ENCODE measurements around the gene SKAP2. TPM values are rescaled to one million over a fixed set of nuclear protein-coding genes. Genes with fewer than 3 reads are reported as not detected.

Gene SKAP2
- total and polyA plus RNA-seq, 8 donors, result 4.6 to 127 (median 9.6) TPM

GRCh38 chr7:26667514-26668133, 196.8 kb downstream of the SKAP2 start:
- intact Hi-C loops (cut with DNase I; ENCODE audit: low total_unique reads), result loop anchor here (5.0 kb wide), 1 partner anchor 300 kb away; no protein-coding TSS in a partner anchor
- H3K27me3 ChIP-seq, result peaks cover 0 to 4% (median 0%) of the 10 kb centered on the region in 3 donors
- H3K4me3 ChIP-seq, result no peak overlapping the region
- no peaks in the 10 kb centered on the region for H3K36me3 ChIP-seq
- H3K4me1 ChIP-seq, result peaks cover 0 to 16% (median 6%) of the 10 kb centered on the region in 4 donors
- TF ChIP-seq POLR2A (IDR thresholded peaks at IDR 0.05) (no peak), EP300 (IDR thresholded peaks at IDR 0.05) (no peak), POLR2AphosphoS5 (IDR thresholded peaks at IDR 0.05) (peak; percentile 4 to 74 (median 46))
- TF ChIP-seq, protein P1, sequence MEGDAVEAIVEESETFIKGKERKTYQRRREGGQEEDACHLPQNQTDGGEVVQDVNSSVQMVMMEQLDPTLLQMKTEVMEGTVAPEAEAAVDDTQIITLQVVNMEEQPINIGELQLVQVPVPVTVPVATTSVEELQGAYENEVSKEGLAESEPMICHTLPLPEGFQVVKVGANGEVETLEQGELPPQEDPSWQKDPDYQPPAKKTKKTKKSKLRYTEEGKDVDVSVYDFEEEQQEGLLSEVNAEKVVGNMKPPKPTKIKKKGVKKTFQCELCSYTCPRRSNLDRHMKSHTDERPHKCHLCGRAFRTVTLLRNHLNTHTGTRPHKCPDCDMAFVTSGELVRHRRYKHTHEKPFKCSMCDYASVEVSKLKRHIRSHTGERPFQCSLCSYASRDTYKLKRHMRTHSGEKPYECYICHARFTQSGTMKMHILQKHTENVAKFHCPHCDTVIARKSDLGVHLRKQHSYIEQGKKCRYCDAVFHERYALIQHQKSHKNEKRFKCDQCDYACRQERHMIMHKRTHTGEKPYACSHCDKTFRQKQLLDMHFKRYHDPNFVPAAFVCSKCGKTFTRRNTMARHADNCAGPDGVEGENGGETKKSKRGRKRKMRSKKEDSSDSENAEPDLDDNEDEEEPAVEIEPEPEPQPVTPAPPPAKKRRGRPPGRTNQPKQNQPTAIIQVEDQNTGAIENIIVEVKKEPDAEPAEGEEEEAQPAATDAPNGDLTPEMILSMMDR (IDR thresholded peaks at IDR 0.05), result peak in 5 of 7 experiments; percentile 32 to 95 (median 60)
- H3K27ac ChIP-seq, result no peak overlapping the region
- H3K9me3 ChIP-seq, result no peaks in the 10 kb centered on the region
- WGBS, 5 donors, result 5 to 12% (median 5%) methylated on average over 5 of the region's 5 CpGs
- peak; percentile 53 to 97 for DNase-seq

DNA sequence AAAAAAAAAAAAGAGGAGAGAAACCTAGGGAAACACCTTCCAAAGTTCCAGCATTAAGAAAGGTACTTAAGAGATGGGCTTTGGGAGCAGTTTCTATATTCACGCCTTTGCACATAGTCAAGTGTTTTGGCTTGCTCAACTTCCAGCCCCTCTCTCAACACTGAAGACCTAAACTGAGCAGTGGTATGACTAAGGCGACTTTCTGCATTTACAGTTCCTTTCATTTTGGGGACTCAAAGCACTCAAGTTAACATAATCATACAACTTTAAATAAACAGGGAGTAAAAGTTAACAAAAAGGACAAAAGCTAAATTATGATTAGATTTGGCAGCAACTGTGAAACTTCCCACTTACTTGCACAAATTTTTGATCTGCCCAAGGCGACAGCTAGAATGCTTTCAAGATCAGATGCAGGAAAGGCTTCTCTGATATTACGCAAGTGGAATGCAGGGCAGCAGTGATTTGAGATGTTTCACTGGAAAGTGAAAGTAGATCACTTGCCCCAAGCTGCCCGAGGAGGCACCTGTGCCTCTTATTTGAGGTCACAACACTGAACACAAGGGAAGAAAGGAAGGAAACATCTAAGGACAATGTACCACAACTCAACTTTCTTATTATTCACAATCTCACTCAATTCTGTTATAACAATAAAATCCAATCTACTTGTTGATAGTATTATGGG, 199.5 kb downstream of the SKAP2 start:
- Histone ChIP-seq H3K27me3 (peaks cover 0 to 4% (median 0%) of the 10 kb centered on the region in 3 donors), H3K4me3 (peak overlapping the region in 2 of 4 donors; percentile 5 to 16), H3K9me3 (no peaks in the 10 kb centered on the region), H3K36me3 (no peaks in the 10 kb centered on the region), H3K27ac (peak overlapping the region in 1 of 5 donors; percentile 43), H3K4me1 (peaks cover 0 to 16% (median 6%) of the 10 kb centered on the region in 4 donors)
- intact Hi-C loops (cut with DNase I; ENCODE audit: low total_unique reads), result loop anchor here (5.0 kb wide), 1 partner anchor 298 kb away; no protein-coding TSS in a partner anchor
- no peak for TF ChIP-seq POLR2A (IDR thresholded peaks at IDR 0.05)
- TF ChIP-seq EP300 (IDR thresholded peaks at IDR 0.05), result no peak
- no peak for TF ChIP-seq POLR2AphosphoS5 (IDR thresholded peaks at IDR 0.05)
- TF ChIP-seq, protein P1 (IDR thresholded peaks at IDR 0.05), result no peak
- WGBS, 5 donors, result 31 to 35% (median 33%) methylated on average over 5 of the region's 5 CpGs
- DNase-seq, result peak in 1 of 2 donors; percentile 62

GRCh38 chr7:26664274-26664673, 200.1 kb downstream of the SKAP2 start:
- H3K36me3 ChIP-seq, result no peaks in the 10 kb centered on the region
- intact Hi-C loops (cut with DNase I; ENCODE audit: low total_unique reads), result no loop called here
- TF ChIP-seq, protein P1 (IDR thresholded peaks at IDR 0.05), result no peak
- TF ChIP-seq POLR2AphosphoS5 (IDR thresholded peaks at IDR 0.05) (no peak), POLR2A (IDR thresholded peaks at IDR 0.05) (no peak), EP300 (IDR thresholded peaks at IDR 0.05) (no peak)
- peaks cover 0 to 4% (median 0%) of the 10 kb centered on the region in 3 donors for H3K27me3 ChIP-seq
- H3K27ac ChIP-seq, result no peak overlapping the region
- H3K9me3 ChIP-seq, result no peaks in the 10 kb centered on the region
- no peak overlapping the region for H3K4me3 ChIP-seq
- peaks cover 0 to 16% (median 6%) of the 10 kb centered on the region in 4 donors for H3K4me1 ChIP-seq
- DNase-seq, result no peak
- WGBS, 5 donors, result 74 to 89% (median 83%) methylated on average over 1 of the region's 1 CpG

DNA sequence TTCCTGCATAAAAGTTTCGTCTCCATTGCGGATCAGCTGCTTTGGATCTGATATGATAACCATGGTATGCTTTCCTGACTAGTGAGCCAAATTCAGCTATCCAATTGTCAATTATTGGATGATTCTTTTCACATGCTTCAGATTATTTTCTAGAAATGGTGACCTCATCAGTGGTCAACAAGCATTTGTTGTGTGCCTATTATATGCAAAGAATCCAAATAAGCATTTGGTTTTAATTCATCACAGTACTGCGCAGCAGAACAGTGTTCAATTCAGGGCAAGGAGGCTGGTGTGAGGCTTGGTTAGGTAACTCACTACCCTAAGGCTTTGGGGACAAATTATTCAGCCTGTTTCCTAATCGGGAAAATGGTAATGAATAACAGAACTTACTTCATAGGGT, 200.5 kb downstream of the SKAP2 start:
- Histone ChIP-seq H3K9me3 (no peaks in the 10 kb centered on the region), H3K4me1 (peaks cover 0 to 16% (median 6%) of the 10 kb centered on the region in 4 donors), H3K4me3 (no peak overlapping the region), H3K36me3 (no peaks in the 10 kb centered on the region), H3K27ac (no peak overlapping the region), H3K27me3 (peaks cover 0 to 4% (median 0%) of the 10 kb centered on the region in 3 donors)
- 77 to 90% (median 84%) methylated on average over 4 of the region's 4 CpGs for WGBS, 5 donors
- intact Hi-C loops (cut with DNase I; ENCODE audit: low total_unique reads), result no loop called here
- DNase-seq, result no peak
- TF ChIP-seq POLR2AphosphoS5 (IDR thresholded peaks at IDR 0.05), result no peak
- no peak for TF ChIP-seq EP300 (IDR thresholded peaks at IDR 0.05)
- TF ChIP-seq, protein P1 (IDR thresholded peaks at IDR 0.05), result no peak
- no peak for TF ChIP-seq POLR2A (IDR thresholded peaks at IDR 0.05)
